Vagina (tissue), 2 donors: Measurements from ENCODE around the gene TMEM220. TPM values are rescaled to one million over a fixed set of nuclear protein-coding genes. Genes with fewer than 3 reads are reported as not detected.

Experiments
- DNase-seq, 2 donors: peaks; one replicate each; pipeline ENCODE4 v3.0.0-alpha.2; 2017; ENCODE audit errors: extremely low spot score in 2 of 2
- H3K27ac ChIP-seq: fragments of 200-600 bp; sonication (generic); one replicate; pipeline ENCODE4 v1.5.1; 2019
- H3K27me3 ChIP-seq: fragments of 200-600 bp; sonication (generic); one replicate; pipeline ENCODE4 v1.5.1; 2019
- H3K36me3 ChIP-seq, 2 donors: fragments of 200-600 bp; sonication (generic); one replicate each; pipeline ENCODE4 v1.5.1; 2017 to 2019
- H3K4me1 ChIP-seq: fragments of 200-600 bp; sonication (generic); one replicate; pipeline ENCODE4 v1.5.1; 2019
- H3K4me3 ChIP-seq, 2 donors: fragments of 200-600 bp; sonication (generic); 1 replicate in 1 of 2; 2 replicates in 1 of 2; pipeline ENCODE4 v1.5.1; 2016 to 2019
- H3K9me3 ChIP-seq: fragments of 200-600 bp; sonication (generic); one replicate; pipeline ENCODE4 v1.5.1; 2019
- CTCF ChIP-seq, 3 experiments: fragments of 450-650 bp in 2 of 3; fragments of 200-600 bp in 1 of 3; sonication (generic) in 1 of 3; IDR thresholded peaks; one replicate each; pipeline ENCODE4 v1.5.1; 2017 to 2019; ENCODE audit warnings: antibody characterized with exemption in 3 of 3, mild to moderate bottlenecking in 2 of 3, moderate library complexity in 2 of 3
- POLR2A ChIP-seq, 2 donors: fragments of 450-650 bp; IDR thresholded peaks; one replicate each; pipeline ENCODE4 v1.6.1; 2017; ENCODE audit warnings: antibody characterized with exemption in 2 of 2, mild to moderate bottlenecking in 2 of 2, moderate library complexity in 2 of 2
- POLR2AphosphoS5 ChIP-seq, 2 donors: sonication (generic); formaldehyde crosslinking; IDR thresholded peaks; one replicate each; pipeline ENCODE4 v1.9.0; 2017; ENCODE audit warnings: antibody characterized with exemption in 2 of 2, mild to moderate bottlenecking in 2 of 2, low read depth in 1 of 2; ENCODE audit not compliant: insufficient read depth in 1 of 2
- intact Hi-C: fragments of 100-400 bp; cut with DNase I; formaldehyde crosslinking; loops from one replicate; pipeline ENCODE4 v1.15.1; 2023
- total RNA-seq: library from RNA; depleted of rRNA; stranded (reverse); fragments of >200 nt; gene quantifications from one replicate; pipeline ENCODE4 v1.2.3, GENCODE V29; 2016

The TMEM220 gene
- total RNA-seq, 1 donor from 2014 or later = 10.3 TPM

- no peak for DNase-seq
- H3K9me3 ChIP-seq = no peaks in the 10 kb centered on the region
- intact Hi-C loops = loop anchor here (5.0 kb wide), 1 partner anchor 612 kb away; no protein-coding TSS in a partner anchor
- H3K4me1 ChIP-seq = peaks cover 5% of the 10 kb centered on the region
- no peak overlapping the region for H3K4me3 ChIP-seq
- TF ChIP-seq POLR2A (IDR thresholded peaks at IDR 0.05) (no peak), CTCF (IDR thresholded peaks at IDR 0.05) (no peak), POLR2AphosphoS5 (IDR thresholded peaks at IDR 0.05; ENCODE audit: insufficient read depth in 1 of 2, low read depth in 1 of 2) (no peak)
- H3K36me3 ChIP-seq = peaks cover 0 to 38% of the 10 kb centered on the region in 2 donors
- H3K27me3 ChIP-seq = no peaks in the 10 kb centered on the region
- H3K27ac ChIP-seq = no peak overlapping the region
Observed at GRCh38 chr17:10705727-10706126, 24.1 kb downstream of the TMEM220 start.

- intact Hi-C loops = no loop called here
Observed at GRCh38 chr17:10702574-10702973, 27.2 kb downstream of the TMEM220 start.

GRCh38 chr17:10699856-10700255 is 30.0 kb downstream of the TMEM220 start:
- Histone ChIP-seq H3K27ac (no peak overlapping the region), H3K27me3 (no peaks in the 10 kb centered on the region), H3K9me3 (no peaks in the 10 kb centered on the region), H3K4me1 (peaks cover 30% of the 10 kb centered on the region), H3K36me3 (no peaks in the 10 kb centered on the region), H3K4me3 (no peak overlapping the region)
- intact Hi-C loops = no loop called here
- DNase-seq = no peak
- TF ChIP-seq POLR2A (IDR thresholded peaks at IDR 0.05) (no peak), CTCF (IDR thresholded peaks at IDR 0.05) (no peak), POLR2AphosphoS5 (IDR thresholded peaks at IDR 0.05; ENCODE audit: insufficient read depth in 1 of 2, low read depth in 1 of 2) (no peak)

More at GRCh38 chr17:10702574-10702973, 27.2 kb downstream of the TMEM220 start:
- no peak for DNase-seq
- TF ChIP-seq CTCF (IDR thresholded peaks at IDR 0.05) = no peak
- TF ChIP-seq POLR2A (IDR thresholded peaks at IDR 0.05) = no peak
- TF ChIP-seq POLR2AphosphoS5 (IDR thresholded peaks at IDR 0.05; ENCODE audit: insufficient read depth in 1 of 2, low read depth in 1 of 2) = no peak
- H3K4me1 ChIP-seq = peaks cover 20% of the 10 kb centered on the region
- no peaks in the 10 kb centered on the region for H3K27me3 ChIP-seq
- H3K36me3 ChIP-seq = peaks cover 0 to 27% of the 10 kb centered on the region in 2 donors
- H3K9me3 ChIP-seq = no peaks in the 10 kb centered on the region
- no peak overlapping the region for H3K4me3 ChIP-seq
- no peak overlapping the region for H3K27ac ChIP-seq

- peaks cover 0 to 4% of the 10 kb centered on the region in 2 donors for H3K36me3 ChIP-seq
- H3K4me3 ChIP-seq = peak overlapping the region; percentile 69 to 86
- no peak for DNase-seq
- H3K27ac ChIP-seq = peak overlapping the region; percentile 96
- H3K27me3 ChIP-seq = no peaks in the 10 kb centered on the region
- TF ChIP-seq POLR2A (IDR thresholded peaks at IDR 0.05) = no peak
- TF ChIP-seq POLR2AphosphoS5 (IDR thresholded peaks at IDR 0.05; ENCODE audit: insufficient read depth in 1 of 2, low read depth in 1 of 2) = no peak
- no peak for TF ChIP-seq CTCF (IDR thresholded peaks at IDR 0.05)
- peaks cover 30% of the 10 kb centered on the region for H3K4me1 ChIP-seq
- intact Hi-C loops = no loop called here
- H3K9me3 ChIP-seq = no peaks in the 10 kb centered on the region
Observed at GRCh38 chr17:10698096-10698818, 31.6 kb downstream of the TMEM220 start.
